ENCODE measurements around the gene SPDYE1. TPM values are rescaled to one million over a fixed set of nuclear protein-coding genes. Genes with fewer than 3 reads are reported as not detected.

Gene SPDYE1
- total RNA-seq, 1 experiment from 2014 or later: not detected

DNA sequence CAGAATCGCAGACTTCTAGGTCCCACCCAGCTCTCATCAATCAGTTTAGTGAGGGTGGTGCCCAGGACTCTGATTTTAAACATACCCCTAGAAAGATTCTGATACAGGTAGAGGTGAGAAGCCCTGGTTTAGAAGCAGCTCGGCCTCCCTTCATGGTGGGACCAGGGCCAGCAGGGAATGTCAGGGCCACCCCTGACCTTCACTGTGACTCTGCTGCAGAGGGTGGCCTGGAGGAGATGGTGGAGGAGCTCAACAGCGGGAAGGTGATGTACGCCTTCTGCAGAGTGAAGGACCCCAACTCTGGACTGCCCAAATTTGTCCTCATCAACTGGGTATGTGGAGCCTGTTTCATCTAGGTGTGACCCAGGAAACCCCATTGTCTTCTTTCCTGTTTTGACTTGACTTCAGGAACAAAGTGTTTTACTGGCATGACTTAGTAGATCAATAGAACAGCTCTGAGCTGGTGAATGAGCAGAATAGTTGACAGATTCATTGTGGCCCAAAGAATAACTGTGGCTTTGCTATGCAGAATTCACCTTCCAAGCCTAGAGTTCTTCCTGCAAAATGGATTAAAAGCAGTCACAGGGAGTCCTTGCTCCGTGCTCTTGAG is 54.0 kb downstream of the SPDYE1 start:
- no peaks in the 10 kb centered on the region for H3K27me3 ChIP-seq (ENCODE audit: control insufficient read depth, insufficient read depth, low read length)
- H3K4me3 ChIP-seq (ENCODE audit: low read depth in 2 of 2, low read length in 2 of 2): no peak overlapping the region
- ATAC-seq: no peak
- no peaks in the 10 kb centered on the region for H3K4me1 ChIP-seq (ENCODE audit: control insufficient read depth, insufficient read depth, low read length)
- TF ChIP-seq, protein P1, sequence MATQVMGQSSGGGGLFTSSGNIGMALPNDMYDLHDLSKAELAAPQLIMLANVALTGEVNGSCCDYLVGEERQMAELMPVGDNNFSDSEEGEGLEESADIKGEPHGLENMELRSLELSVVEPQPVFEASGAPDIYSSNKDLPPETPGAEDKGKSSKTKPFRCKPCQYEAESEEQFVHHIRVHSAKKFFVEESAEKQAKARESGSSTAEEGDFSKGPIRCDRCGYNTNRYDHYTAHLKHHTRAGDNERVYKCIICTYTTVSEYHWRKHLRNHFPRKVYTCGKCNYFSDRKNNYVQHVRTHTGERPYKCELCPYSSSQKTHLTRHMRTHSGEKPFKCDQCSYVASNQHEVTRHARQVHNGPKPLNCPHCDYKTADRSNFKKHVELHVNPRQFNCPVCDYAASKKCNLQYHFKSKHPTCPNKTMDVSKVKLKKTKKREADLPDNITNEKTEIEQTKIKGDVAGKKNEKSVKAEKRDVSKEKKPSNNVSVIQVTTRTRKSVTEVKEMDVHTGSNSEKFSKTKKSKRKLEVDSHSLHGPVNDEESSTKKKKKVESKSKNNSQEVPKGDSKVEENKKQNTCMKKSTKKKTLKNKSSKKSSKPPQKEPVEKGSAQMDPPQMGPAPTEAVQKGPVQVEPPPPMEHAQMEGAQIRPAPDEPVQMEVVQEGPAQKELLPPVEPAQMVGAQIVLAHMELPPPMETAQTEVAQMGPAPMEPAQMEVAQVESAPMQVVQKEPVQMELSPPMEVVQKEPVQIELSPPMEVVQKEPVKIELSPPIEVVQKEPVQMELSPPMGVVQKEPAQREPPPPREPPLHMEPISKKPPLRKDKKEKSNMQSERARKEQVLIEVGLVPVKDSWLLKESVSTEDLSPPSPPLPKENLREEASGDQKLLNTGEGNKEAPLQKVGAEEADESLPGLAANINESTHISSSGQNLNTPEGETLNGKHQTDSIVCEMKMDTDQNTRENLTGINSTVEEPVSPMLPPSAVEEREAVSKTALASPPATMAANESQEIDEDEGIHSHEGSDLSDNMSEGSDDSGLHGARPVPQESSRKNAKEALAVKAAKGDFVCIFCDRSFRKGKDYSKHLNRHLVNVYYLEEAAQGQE (IDR thresholded peaks at IDR 0.05; ENCODE audit: insufficient read depth in 1 of 2, low read depth in 2 of 2, low read length in 1 of 2): no peak
- H3K36me3 ChIP-seq (ENCODE audit: control insufficient read depth, insufficient read depth, low read length): 0 out of 2 replicates have a peak, but pooled peaks cover 8% of the 10 kb centered on the region
- DNase-seq (ENCODE audit: low read depth, low spot score): no peak
- H3K27ac ChIP-seq (ENCODE audit: low read length): no peak overlapping the region
- CTCF ChIA-PET: no interaction called here
- H3K9me3 ChIP-seq (ENCODE audit: control insufficient read depth, insufficient read depth, low read depth, low read length): no peaks in the 10 kb centered on the region
- in situ Hi-C loops (cut with HindIII; ENCODE audit: low pct_unique_long_range_greater_than_20kb, low sequenced_read_pairs): no loop called here
- BruUV-seq (replicated peaks): no TSS peak
- POLR2A ChIA-PET: no interaction called here
- intact Hi-C loops (cut with micrococcal nuclease; ENCODE audit: unreplicated experiment): no loop called here

DNA sequence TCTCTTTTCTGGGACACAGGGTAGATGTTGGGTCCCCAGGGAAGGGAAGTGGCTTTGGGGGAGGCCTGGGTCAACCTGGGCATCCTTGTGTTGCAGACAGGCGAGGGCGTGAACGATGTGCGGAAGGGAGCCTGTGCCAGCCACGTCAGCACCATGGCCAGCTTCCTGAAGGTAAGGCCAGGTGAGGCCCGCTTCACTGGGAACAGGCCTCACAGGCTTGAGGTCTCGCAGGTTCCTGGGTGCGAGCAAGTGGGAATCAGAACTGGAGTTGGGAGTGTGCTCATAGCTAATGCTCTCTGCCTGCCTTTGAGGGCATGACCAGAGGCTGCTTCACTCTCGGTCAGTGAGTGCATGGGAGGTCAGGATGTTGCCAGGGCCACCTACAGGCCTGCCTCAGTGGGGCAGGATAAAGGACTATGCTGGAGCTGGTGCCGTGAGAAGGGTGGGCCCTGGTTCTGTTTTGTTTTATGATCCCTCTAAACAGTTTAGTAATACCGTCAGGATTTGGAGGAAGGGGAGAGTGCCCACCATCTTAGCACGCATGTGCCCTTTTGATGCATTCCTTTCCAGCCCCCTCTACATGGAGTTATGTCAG is 55.2 kb downstream of the SPDYE1 start:
- no TSS peak for BruUV-seq (replicated peaks)
- peak; percentile 55 for ATAC-seq
- CTCF ChIA-PET: no interaction called here

More for the DNA sequence above, 55.2 kb downstream of the SPDYE1 start:
- Histone ChIP-seq H3K27ac (ENCODE audit: low read length) (no peak overlapping the region), H3K4me3 (ENCODE audit: low read depth in 2 of 2, low read length in 2 of 2) (no peak overlapping the region), H3K27me3 (ENCODE audit: control insufficient read depth, insufficient read depth, low read length) (no peaks in the 10 kb centered on the region), H3K36me3 (ENCODE audit: control insufficient read depth, insufficient read depth, low read length) (peaks cover 10% of the 10 kb centered on the region; the same call in 1 of the 2 replicates), H3K4me1 (ENCODE audit: control insufficient read depth, insufficient read depth, low read length) (no peaks in the 10 kb centered on the region), H3K9me3 (ENCODE audit: control insufficient read depth, insufficient read depth, low read depth, low read length) (no peaks in the 10 kb centered on the region)
- TF ChIP-seq, protein P1 (IDR thresholded peaks at IDR 0.05; ENCODE audit: insufficient read depth in 1 of 2, low read depth in 2 of 2, low read length in 1 of 2): peak in 1 of 2 experiments; percentile 83; a peak in 3 of 4 replicates
- TF ChIP-seq TCF7L2 (IDR thresholded peaks at IDR 0.05; ENCODE audit: low read depth, low read length): no peak
- in situ Hi-C loops (cut with HindIII; ENCODE audit: low pct_unique_long_range_greater_than_20kb, low sequenced_read_pairs) (no loop called here), intact Hi-C loops (cut with micrococcal nuclease; ENCODE audit: unreplicated experiment) (no loop called here)
- no peak for DNase-seq (ENCODE audit: low read depth, low spot score)
- POLR2A ChIA-PET: interaction anchor here (0.7 kb wide), 2 partner anchors 13 to 165 kb away, joined by 5 to 9 read pairs; no protein-coding TSS in a partner anchor
